Fibroblast of lung (primary cell): Measurements from ENCODE around the gene CHRNA1. TPM values are rescaled to one million over a fixed set of nuclear protein-coding genes. Genes with fewer than 3 reads are reported as not detected.

Experiments
- DNase-seq, 2 donors: peaks; one replicate each; pipeline versions ENCODE4 v3.0.0 to v3.0.0-alpha.2; 2010; ENCODE audit warnings: low read depth in 2 of 2
- H2AFZ ChIP-seq: 2 replicates; pipeline ENCODE4 v1.5.1; 2012; ENCODE audit warnings: low read length, control low read depth, inconsistent platforms
- H3K27ac ChIP-seq: 2 replicates; pipeline ENCODE4 v1.5.1; 2011; ENCODE audit warnings: low read length, control low read depth; ENCODE audit not compliant: insufficient read depth
- H3K27me3 ChIP-seq: 2 replicates; pipeline ENCODE4 v1.5.1; 2011; ENCODE audit warnings: mild to moderate bottlenecking, low read length; ENCODE audit not compliant: control insufficient read depth, insufficient read depth
- H3K36me3 ChIP-seq: 2 replicates; pipeline ENCODE4 v1.5.1; 2011; ENCODE audit warnings: low read length; ENCODE audit not compliant: control insufficient read depth, insufficient read depth
- H3K4me1 ChIP-seq: 2 replicates; pipeline ENCODE4 v1.5.1; 2011; ENCODE audit warnings: low read length; ENCODE audit not compliant: control insufficient read depth, insufficient read depth; ENCODE audit errors: extremely low read depth
- H3K4me2 ChIP-seq: 2 replicates; pipeline ENCODE4 v1.5.1; 2011; ENCODE audit warnings: low read length, control low read depth; ENCODE audit not compliant: insufficient read depth; ENCODE audit errors: extremely low read depth
- H3K4me3 ChIP-seq, 4 experiments: fragments of 200-600 bp in 1 of 4; sonication (generic) in 1 of 4; replicated peaks in 1 of 4; 2 replicates each; pipeline ENCODE4 v1.5.1; 2011 to 2016; ENCODE audit warnings: low read length in 4 of 4, low read depth in 3 of 4, mild to moderate bottlenecking in 3 of 4, control low read depth in 2 of 4, inconsistent platforms in 1 of 4, mixed read lengths in 1 of 4; ENCODE audit not compliant: insufficient read depth in 1 of 4; ENCODE audit errors: control extremely low read depth in 1 of 4
- H3K79me2 ChIP-seq: 2 replicates; pipeline ENCODE4 v1.5.1; 2012; ENCODE audit warnings: mild to moderate bottlenecking, low read length, inconsistent platforms; ENCODE audit not compliant: control insufficient read depth, insufficient read depth
- H3K9ac ChIP-seq: 2 replicates; pipeline ENCODE4 v1.5.1; 2011; ENCODE audit warnings: mild to moderate bottlenecking, low read length, control low read depth; ENCODE audit not compliant: insufficient read depth
- H3K9me3 ChIP-seq: 2 replicates; pipeline ENCODE4 v1.5.1; 2012; ENCODE audit warnings: low read depth, low read length; ENCODE audit not compliant: control insufficient read depth, insufficient read depth
- H4K20me1 ChIP-seq: 2 replicates; pipeline ENCODE4 v1.5.1; 2011; ENCODE audit warnings: low read length; ENCODE audit not compliant: control insufficient read depth, insufficient read depth; ENCODE audit errors: extremely low read depth
- CTCF ChIP-seq, 2 donors: IDR thresholded peaks in 1 of 2; conservative IDR thresholded peaks in 1 of 2; 1 replicate in 1 of 2; 2 replicates in 1 of 2; pipeline ENCODE4 v1.5.1; 2011 to 2012; ENCODE audit warnings: low read length in 2 of 2, control low read depth in 1 of 2, inconsistent platforms in 1 of 2, low read depth in 1 of 2, mild to moderate bottlenecking in 1 of 2
- EZH2 ChIP-seq: IDR thresholded peaks from 2 replicates; pipeline ENCODE4 v1.5.1; 2012; ENCODE audit warnings: low read length, control low read depth, mild to moderate bottlenecking; ENCODE audit errors: missing control alignments
- polyA plus RNA-seq, 2 donors: library from polyadenylated mRNA; depleted of rRNA in 1 of 2; stranded (reverse) in 1 of 2; unstranded in 1 of 2; fragments of >200 nt; gene quantifications; 2 replicates each; pipeline ENCODE4 v1.2.1, GENCODE V29; 2011 to 2012; ENCODE audit warnings: missing spikeins in 1 of 2
- total RNA-seq: library from RNA; depleted of rRNA; stranded (reverse); fragments of >200 nt; gene quantifications from 2 replicates; pipeline ENCODE4 v1.2.1, GENCODE V29; 2014

Gene CHRNA1
- total and polyA plus RNA-seq, 2 donors (not counting 1 experiment from before 2014, with no cell fraction given), result 0.33 to 1.1 TPM

- Histone ChIP-seq H4K20me1 (no peaks in the 10 kb centered on the region), H2AFZ (no peak overlapping the region), H3K4me3 (no peak overlapping the region), H3K4me1 (peaks cover 43% of the 10 kb centered on the region), H3K9me3 (no peaks in the 10 kb centered on the region), H3K27ac (peak overlapping the region; percentile 98), H3K27me3 (no peaks in the 10 kb centered on the region), H3K4me2 (no peak overlapping the region), H3K36me3 (no peaks in the 10 kb centered on the region), H3K9ac (no peak overlapping the region), H3K79me2 (no peaks in the 10 kb centered on the region)
- no peak for TF ChIP-seq EZH2
- no peak for TF ChIP-seq CTCF (conservative IDR thresholded peaks at IDR 0.05 in 1 of 2, IDR thresholded peaks at IDR 0.05 in 1 of 2; ENCODE audit: low read depth in 1 of 2, low read length in 2 of 2)
- peak in 1 of 2 donors; percentile 55 for DNase-seq
These were observed 16.0 kb upstream of the CHRNA1 start for GRCh38 chr2:174780191-174780840.

DNA sequence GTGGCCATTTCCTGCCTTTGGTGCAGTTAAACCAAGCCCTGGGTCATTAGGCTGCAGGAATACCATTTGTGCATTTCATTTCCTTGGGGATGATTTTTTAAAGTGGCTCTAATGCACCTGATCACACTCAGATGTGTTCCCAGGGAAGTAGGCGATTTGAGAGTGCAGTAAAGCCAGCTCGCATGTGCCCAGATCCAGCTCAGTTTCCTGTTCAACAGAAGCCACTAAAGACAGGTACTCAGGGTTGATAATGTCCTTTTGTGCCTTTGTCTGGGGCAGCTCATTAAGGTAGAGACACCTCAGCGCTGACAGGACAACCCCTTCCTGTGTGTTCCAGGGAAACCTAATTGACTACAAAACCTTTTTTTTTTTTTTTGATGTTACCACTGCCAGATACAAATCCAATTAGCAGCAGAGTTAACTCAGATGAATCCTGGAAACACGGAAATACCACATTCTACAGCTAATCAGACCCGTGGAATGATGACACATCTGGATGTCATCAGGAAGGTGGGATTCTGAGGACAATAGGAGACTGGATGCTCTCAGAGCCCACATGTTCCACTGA lies 15.2 kb upstream of the CHRNA1 start:
- TF ChIP-seq CTCF (conservative IDR thresholded peaks at IDR 0.05 in 1 of 2, IDR thresholded peaks at IDR 0.05 in 1 of 2; ENCODE audit: low read depth in 1 of 2, low read length in 2 of 2) (no peak), EZH2 (no peak)
- no peaks in the 10 kb centered on the region for H3K9me3 ChIP-seq
- H3K79me2 ChIP-seq, result no peaks in the 10 kb centered on the region
- no peaks in the 10 kb centered on the region for H4K20me1 ChIP-seq
- peak overlapping the region; percentile 41 for H3K4me2 ChIP-seq
- H3K27me3 ChIP-seq, result no peaks in the 10 kb centered on the region
- H3K27ac ChIP-seq, result peak overlapping the region; percentile 98
- H3K4me1 ChIP-seq, result peaks cover 39% of the 10 kb centered on the region
- no peak overlapping the region for H3K4me3 ChIP-seq
- peak in 1 of 2 donors; percentile 89 for DNase-seq
- H2AFZ ChIP-seq, result no peak overlapping the region
- H3K9ac ChIP-seq, result peak overlapping the region; percentile 54
- no peaks in the 10 kb centered on the region for H3K36me3 ChIP-seq

- no peaks in the 10 kb centered on the region for H3K9me3 ChIP-seq
- H3K27me3 ChIP-seq, result no peaks in the 10 kb centered on the region
- H3K9ac ChIP-seq, result peak overlapping the region; percentile 58
- H3K4me1 ChIP-seq, result peaks cover 40% of the 10 kb centered on the region
- peak overlapping the region; percentile 98 for H3K27ac ChIP-seq
- peak overlapping the region in 1 of 4 experiments; percentile 21 for H3K4me3 ChIP-seq
- H3K36me3 ChIP-seq, result no peaks in the 10 kb centered on the region
- H3K4me2 ChIP-seq, result peak overlapping the region; percentile 53
- no peaks in the 10 kb centered on the region for H3K79me2 ChIP-seq
- H4K20me1 ChIP-seq, result no peaks in the 10 kb centered on the region
- no peak for TF ChIP-seq CTCF (conservative IDR thresholded peaks at IDR 0.05 in 1 of 2, IDR thresholded peaks at IDR 0.05 in 1 of 2; ENCODE audit: low read depth in 1 of 2, low read length in 2 of 2)
- TF ChIP-seq EZH2, result no peak
- peak overlapping the region; percentile 17 for H2AFZ ChIP-seq
- DNase-seq, result peak; percentile 97 to 100
These were observed 14.1 kb upstream of the CHRNA1 start for GRCh38 chr2:174778085-174778981.
